Endometrial microvascular endothelial cells (primary cell): ENCODE results near the gene MOV10L1. TPM values are rescaled to one million over a fixed set of nuclear protein-coding genes. Genes with fewer than 3 reads are reported as not detected.
"Not testable (repeated sequence)": the region's sequence is repeated elsewhere in the genome, so short reads cannot be mapped to it uniquely, and the experiment has no call there.

Experiments
- in situ Hi-C: cut with HindIII; loops from 2 replicates; pipeline ENCODE4 v1.10.0; 2017; ENCODE audit warnings: low sequenced_read_pairs, low pct_unique_long_range_greater_than_20kb; ENCODE audit errors: inconsistent ontology term
- total RNA-seq: library from RNA; depleted of rRNA; stranded (reverse); fragments of >200 nt; gene quantifications from one replicate; pipeline ENCODE4 v1.2.3, GENCODE V29; 2015; ENCODE audit errors: inconsistent ontology term

The MOV10L1 gene
- total RNA-seq, 1 donor from 2014 or later = 6.1 TPM

DNA sequence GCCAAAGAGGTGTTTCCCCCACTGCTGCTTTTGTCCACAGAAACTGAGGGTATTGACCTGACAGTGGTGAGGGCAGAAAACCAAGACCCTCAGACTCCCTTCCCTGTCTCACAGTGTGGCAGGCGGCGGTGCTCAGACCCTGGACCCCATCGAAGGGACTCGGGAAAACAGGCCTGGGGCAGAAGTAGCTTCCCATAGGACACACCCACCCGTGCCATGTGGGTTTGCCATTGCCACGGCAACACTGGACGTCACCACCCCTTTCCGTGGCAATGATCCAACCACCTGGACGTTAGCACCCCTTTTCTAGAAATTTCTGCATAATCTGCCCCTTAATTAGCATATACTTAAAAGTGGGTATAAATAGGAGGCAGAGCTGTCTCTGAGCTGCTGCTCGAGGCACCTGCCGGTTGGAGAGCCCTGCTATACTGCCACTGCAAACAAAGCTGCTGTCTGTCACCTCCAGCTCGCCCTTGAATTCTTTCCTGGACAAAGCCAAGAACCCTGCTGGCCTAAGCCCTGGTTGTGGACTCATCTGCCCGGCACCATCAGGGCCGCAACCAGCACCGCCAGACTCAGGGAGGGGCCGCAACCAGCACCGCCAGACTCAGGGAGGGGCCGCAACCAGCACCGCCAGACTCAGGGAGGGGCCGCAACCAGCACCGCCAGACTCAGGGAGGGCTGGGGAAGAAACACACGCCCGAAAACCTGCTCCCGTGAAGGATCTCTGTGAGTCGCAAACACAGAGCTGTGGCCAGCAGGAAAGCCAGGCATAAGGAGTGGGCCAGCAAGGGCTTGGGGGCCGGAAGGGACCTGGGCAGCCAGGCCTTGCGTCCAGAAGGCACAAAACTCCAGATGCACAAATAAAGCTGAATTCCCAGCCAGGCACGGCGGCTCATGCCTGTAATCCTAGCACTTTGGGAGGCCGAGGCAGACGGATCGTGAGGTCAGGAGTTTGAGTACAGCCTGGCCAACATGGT lies 15.0 kb upstream of the MOV10L1 start:
- in situ Hi-C loops = no loop called here

DNA sequence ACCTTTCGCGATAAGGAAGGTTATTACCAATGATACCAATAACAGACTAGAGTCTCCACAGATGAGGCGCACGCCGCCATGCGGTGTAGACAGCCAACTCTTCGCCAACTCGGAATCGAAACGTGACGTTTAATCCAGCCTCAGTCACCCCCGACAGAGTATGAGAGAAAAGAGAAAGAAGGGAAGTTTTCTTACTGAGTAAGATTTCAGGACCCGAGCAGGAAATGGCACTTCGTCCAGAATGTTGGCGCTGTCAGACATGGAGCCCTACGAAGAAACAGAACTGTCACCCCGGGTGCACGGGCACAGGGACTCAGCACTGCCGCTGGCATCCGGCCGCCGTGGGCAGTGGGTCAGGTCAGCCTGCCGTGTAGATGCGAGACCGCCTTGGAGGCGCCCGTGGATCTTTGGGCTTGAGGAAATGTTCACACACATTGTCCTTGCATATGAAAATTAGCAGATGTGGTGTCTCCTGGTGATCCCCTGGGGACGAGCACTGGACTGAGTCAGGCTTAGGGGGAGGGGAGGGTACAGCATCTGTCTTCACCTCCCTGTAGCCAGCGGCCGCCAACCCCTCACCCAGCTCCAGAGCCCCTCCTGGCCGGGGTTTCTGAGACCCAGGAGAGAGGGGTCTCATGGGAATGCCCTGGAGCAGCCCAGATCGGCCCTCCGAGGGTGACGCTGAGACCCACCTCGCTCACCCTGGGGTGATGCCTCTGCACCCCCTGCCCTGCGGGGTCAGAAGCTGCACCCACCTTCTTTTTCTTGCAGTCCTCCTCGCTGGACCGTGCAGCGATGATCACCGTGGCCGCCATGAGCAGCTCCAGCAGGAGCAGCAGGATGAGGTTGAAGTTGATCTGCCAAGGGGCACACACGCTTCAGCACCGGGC lies 12.9 kb upstream of the MOV10L1 start:
- in situ Hi-C loops = no loop called here

DNA sequence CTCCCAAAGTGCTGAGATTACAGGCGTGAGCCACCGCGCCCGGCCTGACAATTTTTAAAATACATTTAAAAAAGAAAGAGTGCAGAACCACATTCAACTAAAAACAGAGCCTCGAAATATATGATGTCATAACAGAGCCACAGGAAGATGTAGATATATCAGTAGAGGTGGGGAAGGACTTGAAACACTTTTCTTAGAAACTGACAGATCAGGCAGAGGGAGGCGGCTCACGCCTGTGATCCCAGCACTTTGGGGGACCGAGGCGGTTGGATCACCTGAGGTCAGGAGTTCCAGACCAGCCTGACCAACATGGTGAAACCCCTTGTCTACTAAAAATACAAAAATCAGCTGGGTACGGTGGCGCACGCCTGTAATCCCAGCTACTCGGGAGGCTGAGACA lies 11.6 kb upstream of the MOV10L1 start:
- in situ Hi-C loops = no loop called here

DNA sequence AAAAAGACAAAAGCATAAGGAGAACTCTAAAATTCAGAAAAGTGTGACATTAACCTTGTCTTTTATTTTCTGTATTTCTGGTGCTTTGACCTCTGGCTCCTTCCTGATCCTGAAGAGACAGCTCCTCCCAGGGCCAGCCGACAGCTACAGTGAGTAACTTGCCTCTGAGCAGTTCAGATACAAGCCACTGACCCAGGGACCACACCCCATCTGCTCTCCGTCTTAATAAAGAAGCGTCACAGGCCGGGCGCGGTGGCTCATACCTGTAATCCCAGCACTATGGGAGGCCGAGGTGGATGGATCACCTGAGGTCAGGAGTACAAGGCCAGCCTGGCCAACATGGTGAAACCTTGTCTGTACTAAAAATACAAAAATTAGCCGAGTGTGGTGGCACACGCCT lies 11.0 kb upstream of the MOV10L1 start:
- in situ Hi-C loops = no loop called here

DNA sequence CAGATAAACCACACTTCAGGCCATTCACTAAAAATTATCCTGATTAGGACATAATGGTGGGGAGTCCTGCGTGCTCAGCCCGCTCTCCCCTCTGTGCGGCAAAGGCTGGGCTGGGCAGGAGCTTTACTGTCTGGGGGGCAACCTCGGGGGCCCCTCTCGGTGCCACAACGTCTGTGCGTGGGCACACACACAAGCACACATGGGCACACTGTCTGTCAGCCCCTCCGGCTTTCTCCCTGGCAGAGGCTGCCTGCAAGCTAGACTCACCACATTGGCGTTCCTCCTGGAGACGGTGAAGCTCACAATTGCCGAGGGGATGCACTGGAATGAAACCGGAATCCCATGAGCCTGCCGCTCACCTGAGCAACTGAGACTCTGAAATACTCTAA lies 9.7 kb upstream of the MOV10L1 start:
- in situ Hi-C loops = no loop called here

- in situ Hi-C loops = no loop called here
Measured at GRCh38 chr22:50081426-50082196, 8.2 kb upstream of the MOV10L1 start.

DNA sequence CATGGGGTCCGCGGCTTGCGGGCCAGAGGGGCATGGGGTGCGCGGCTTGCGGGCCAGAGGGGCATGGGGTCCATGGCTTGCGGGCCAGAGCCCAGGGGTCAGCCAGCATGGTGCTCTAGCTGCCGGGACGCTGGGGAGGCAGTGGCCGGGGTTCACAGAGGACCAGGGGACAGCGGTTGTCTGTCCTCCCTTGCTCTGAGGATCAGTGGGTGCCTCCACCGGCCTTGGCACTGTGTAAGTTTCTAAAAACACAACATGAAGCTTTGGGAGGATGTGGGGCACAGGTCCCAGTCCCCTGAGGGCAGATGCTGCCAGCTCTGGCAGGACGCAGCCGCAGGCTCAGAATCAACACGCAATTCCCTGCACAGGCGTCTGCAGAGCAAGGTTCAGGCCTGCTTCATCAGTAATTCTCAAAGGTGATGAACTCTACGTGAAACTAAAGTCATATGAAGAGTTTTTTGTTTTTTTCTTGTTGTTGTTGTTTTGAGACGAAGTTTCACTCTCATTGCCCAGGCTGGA lies 7.5 kb upstream of the MOV10L1 start:
- in situ Hi-C loops = no loop called here

DNA sequence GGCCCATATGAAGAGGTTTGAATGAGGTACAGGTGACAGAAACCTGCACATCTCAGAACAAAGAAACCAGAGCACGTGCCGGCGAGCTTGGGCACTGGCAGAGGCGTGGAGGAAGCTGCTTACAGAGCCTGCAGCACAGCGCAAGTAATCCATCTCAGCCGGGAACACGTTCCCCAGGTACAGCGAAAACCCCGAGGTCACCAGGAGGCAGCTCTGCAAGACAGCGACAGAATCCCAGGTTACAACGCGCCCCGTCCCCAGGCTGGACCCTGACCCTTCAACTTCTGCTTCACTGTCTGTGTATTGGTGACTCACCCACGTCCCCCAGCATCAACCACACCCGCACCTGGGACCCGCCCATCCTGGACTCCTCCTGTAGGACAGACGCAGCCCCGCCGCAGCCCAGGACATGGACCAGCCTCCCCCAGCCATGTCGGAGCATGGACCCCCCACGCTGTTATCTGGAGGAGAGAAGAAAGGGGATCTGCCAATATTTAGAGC lies 6.8 kb upstream of the MOV10L1 start:
- in situ Hi-C loops = no loop called here

DNA sequence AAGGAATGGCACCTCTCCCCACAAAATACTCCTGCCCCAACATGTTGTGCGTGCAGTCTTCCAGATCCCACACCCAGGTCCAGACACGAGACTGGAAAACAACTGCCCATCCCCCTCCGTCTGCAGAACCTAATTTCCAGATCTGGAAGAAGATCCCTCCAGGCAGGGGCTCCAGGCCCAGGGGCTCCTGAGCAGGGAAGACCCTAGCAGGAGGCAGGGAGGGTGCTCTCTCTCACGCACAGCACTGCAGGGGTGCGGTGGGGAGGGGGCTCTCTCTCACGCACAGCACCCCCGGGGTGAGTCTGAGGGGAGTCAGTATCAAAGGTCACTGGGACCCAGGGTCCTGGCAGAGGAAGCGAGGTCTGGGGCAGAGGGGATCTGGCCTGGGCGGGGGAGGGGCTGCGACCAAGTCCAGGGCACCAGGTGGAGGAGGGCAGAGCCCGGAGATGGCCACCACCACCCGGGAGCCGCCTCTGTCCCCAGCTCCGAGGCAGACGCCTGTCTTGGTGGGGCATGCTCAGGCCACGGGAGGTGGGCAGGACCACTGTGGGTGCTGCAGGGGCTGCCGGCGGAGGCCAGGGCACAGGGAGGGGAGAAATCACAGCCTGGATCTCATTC lies 6.2 kb upstream of the MOV10L1 start:
- in situ Hi-C loops = no loop called here

DNA sequence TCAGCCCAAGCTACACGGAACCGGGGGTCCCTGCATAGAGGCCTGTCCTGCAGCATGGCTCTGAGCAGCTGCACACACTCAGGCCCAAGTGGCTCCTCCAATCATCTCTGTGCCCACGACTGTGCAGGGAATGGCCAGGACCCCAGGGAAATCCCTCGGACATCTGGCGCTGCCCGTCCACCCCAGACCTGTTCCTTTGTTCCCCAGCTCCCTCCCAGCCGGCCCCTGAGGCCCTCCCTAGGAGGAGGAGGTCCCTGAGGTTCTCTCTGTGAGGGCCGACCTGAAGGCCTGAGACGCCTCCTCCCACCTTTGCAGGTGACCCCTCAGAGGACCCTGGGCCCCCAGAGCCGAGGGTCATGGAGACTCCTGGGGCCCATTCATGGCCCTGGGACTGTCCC lies 5.7 kb upstream of the MOV10L1 start:
- in situ Hi-C loops = no loop called here

DNA sequence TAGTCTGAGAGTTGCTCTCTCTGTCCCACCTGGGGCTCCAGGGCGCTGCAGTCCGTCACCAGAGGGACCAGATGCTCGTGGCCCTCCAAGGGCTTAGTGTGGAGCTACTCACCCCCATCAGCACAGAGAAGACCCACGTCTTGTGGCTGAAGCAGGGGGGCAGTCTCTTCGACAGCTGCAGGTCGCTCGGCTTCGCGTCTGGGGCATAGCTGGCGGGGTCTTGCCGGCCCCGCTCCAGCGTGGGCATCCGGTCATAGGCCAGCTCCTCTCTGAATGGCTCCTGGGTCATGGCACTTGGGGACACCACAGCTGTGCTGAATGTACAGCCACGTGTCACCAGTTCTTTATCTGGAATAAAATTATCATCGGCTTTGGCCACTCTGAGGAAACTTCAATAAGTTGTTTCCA lies 5.2 kb upstream of the MOV10L1 start:
- in situ Hi-C loops = no loop called here

DNA sequence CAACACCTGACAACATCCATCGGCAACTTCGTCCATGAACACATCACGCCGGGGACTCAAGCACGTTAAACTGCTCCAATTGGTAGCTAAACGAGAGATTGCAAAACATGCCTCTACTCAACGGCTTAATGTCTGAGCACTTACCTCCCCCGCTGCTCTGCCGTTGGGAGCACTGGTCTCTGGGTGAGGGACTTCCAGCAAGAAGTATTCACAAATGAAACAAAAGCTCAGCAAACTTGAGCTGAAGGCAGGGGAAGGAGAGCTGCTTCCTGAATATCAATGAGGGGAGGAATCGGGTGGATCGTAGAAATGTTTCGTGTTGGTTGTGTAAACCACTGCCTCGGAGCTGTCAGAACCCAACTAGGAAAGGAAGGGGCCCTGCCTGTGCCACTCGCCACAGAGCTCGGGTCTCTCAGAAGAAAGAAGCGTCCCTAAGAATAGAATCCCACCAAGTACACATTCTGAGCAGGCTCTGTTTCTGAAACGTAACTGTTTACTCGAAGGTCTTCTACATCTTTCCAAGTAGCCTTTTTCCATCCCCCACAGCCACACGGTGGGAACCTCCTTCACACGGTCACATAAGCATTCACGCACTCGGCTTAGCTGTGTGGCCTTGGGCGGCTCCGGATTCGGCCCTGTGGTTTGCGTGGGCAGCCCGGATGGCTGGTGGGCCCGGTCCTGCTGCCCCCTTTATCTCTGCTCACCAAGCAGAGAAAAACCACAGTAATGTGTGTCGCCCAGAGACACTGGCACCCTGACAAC lies 4.4 kb upstream of the MOV10L1 start, which contains the start of gene MLC1:
MLC1 (minus strand) TSS at position 216 of the 762 bp plus-strand sequence. CDS start 524 bp downstream, outside the sequence.
- in situ Hi-C loops = no loop called here

- in situ Hi-C loops = no loop called here
Measured at GRCh38 chr22:50086526-50086925, 3.3 kb upstream of the MOV10L1 start.

GRCh38 chr22:50086975-50087374 lies 2.8 kb upstream of the MOV10L1 start:
- in situ Hi-C loops = not testable (repeated sequence)

DNA sequence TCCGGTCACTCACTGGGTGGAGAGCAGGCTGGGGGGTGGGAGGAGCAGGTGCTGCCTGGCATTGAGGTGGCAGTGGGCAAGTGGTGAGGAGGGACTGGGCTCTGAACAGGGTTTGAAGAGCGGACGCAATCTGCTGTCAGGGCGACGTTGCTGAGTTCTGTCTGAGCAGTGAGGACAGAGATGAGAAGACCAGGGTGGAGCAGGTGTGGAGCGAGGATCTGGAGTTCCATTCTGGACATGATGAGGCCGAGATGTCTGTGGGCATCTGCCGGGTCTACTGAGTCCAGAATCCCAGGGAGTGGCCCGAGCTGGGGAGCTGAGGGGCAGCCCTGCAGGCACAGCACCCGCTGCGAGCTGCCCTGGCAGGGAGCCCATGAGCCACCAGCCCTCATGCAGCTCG lies 2.2 kb upstream of the MOV10L1 start:
- in situ Hi-C loops = no loop called here

DNA sequence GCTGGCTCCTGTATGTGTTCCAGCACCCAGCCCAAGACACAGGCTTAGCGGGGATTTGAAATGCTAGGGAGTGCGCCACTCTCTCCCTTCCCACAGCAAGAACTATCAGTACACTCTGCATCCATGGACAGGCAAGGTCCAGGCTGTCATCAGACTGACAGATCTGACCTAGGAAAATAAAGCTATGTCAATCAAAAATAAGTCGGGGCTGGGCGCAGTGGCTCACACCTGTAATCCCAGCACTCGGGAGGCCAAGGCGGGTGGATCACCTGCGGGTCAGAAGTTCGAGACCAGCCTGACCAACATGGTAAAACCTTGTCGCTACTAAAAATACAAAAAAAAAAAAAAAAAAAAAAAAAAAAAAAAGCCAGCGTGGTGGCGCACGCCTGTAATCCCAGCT lies 1.7 kb upstream of the MOV10L1 start:
- in situ Hi-C loops = no loop called here

- in situ Hi-C loops = no loop called here
Measured at GRCh38 chr22:50089231-50089630, 575 bp upstream of the MOV10L1 start.

- in situ Hi-C loops = no loop called here
Measured at GRCh38 chr22:50090412-50090714, 557 bp downstream of the MOV10L1 start.
